CD4-positive, alpha-beta T cell treated with Interleukin-6 at 100 ng/mL for 8 hours (primary cell): ENCODE measurements around the gene UBE2M.

Experiments
- DNase-seq: peaks from one replicate; pipeline ENCODE4 v3.0.0-alpha.2; 2020; ENCODE audit warnings: mixed read lengths, low spot score

Gene UBE2M

DNA sequence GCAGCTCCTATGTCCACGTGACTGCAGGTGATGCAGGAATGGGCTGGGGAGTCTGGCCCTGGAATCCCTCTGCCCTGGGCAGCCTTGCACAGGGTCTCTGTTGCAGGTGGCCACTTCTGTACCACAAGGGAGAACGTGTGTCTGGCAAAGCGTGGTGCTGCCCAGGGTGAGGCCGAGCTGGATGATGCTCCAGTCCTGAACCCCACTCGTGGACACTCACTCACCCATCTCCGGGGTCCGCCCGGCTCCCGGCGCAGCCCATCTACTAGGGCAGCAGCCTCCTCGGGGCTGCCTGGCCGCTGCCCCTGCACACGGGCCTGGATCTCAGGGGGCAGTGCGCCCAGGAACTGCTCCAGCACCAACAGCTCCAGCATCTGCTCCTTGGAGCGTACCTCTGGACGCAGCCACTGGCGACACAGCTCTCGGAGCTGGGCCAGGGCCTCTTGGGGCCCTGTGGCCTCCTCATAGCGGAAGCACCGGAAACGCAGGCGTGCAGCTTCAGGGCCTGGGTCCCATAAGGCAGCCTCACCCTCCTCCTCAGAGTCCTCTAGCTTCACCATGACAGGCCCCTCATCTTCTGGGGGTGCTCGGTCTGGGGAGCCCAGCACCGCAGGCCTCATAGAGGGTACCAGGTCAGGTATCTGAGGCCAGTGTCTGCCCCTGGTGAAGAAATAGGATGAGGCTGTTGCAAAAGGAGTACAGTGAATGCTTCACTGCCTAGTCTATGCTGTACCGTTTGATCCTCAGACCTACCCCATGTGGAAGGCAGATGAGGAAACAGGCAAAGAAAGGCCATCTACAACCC, 12.6 kb upstream of the UBE2M start:
- DNase-seq = no peak

DNA sequence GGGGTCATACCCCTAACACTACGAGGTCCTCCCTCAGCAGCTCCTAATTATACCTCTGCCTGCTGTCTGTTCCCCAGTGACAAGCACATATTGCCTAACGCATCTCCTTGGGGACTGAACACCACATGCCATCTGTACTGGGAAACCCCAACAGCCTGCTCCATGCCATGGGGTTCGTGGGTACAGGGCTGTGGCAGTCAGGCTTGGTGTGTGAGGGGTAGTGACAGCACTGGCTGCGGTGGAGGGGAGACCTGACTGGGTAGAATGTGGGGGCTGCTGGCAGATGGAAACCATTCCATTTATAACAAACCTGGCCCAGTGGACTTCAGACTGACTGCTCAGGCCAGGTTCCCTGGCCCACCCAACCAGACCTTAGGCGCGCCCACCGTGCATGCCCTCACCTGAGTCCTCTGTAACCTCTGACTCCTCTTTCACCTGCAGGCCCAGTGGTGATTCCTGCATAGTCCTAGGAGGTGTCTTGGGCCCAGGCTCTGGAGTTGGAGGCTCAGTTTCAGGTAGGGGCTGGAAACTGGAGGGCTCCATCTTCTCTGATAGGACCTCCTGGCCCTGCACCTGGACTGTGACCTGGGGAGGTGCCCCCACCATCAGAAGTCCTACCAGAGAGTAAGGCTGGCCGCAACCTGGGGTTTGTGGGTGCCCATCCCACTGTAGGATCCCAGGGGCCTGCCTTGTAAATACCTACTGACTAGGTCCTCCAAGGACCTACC, 11.7 kb upstream of the UBE2M start:
- DNase-seq = no peak

DNA sequence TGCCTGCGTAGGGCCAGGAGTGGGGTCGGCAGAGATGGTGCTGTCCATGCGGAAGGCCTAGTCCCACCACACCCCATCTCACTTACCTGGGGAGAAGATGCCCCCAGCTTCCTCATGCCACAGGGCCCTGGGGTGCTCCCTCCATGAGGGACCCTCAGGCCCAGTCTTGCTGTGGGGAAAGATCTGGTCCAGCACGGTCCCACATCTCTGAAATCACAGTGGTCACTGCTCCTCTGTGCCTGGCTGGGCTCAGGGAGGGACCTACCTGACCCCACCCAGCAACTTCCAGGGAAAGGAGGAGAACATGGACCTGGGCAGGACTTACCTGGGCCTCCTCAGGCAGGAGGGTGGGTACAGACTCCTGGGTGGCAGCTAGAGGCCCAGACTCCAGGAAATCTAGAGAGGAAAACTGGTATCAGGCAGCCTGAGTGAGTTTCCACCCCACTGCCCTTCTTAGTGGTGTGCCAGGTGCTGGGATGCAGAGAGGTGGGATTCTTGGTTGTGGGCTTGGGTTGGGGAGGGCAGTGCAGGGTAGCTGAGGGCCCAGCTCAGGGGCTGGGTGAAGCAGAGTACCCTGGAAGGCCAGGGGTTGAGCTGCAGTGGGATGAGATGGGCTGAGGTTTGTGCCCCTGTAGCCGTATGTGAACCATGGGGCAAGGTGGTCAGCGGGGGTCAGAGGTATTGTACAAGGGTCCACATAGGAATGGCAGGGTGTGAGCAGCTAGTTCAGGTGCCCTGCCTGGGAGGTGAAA, 11.0 kb upstream of the UBE2M start:
- DNase-seq = no peak

DNA sequence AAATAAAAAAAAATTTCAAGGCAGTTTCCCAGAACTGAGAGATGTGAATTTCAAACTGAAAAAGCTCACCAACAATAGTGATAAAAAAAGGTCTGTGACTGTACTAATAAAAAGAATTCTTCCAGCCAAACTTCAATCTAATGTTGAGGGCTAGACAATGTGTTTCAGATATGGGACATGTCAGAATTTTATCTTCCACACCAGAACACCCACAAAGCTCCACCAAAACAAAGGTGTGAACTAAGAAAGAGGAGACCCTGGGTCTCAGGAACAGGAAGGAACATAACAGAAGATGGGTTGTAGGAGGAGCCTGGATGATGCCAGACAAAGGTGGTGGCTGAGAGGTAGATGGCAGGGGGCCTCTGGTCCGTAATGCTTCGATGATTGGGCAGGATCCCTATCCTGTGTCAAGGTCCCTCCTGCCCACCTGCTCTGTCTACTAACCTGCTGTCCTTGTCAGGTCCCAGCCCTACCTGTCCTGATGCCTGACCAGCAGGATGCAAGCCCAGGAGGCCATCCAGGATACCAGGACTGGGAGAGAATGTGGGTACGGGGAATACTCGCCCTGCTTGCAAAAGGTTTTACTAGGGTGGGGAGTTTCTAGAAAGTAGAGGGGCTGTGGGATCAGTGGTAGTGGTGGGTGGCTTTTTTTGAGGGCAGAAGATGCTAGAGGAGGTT, 10.2 kb upstream of the UBE2M start:
- DNase-seq = no peak

DNA sequence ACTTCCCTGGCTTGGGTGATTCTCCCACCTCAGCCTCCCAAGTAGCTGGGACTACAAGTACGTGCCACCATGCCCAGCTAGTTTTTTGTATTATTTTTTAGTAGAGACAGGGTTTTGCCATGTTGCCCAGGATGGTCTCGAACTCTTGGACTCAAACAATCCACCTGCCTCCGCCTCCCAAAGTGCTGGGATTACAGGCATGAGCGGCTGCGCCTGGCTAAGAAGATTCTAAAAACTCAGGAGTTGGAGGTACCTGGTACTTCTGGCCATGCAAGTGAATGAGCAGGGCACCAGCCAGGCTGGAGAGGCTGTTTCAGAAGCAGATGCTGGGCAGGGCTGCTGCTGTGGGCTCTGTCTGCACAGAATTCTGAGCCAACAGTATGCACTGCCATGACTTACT, 8.6 kb upstream of the UBE2M start:
- DNase-seq = no peak

DNA sequence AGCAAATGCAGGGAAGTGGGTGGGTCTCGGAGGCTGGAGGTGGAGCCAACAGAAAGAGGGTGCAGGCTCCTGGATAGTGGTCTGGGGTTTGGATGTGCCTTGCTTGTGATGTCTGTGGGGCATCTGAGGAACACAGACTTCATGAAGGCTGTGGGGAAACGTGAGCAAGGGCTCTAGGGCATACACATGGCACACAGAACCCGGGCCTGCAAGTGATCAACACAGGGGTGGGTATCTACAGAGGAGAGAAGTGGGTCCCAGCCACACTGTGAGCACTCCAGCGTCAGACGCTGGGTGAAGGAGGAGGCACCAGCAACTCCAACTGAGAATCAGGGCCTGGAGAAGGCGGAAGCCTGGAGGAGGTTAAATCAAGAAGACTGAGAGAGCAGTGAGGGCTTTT, 5.4 kb upstream of the UBE2M start:
- no peak for DNase-seq

DNA sequence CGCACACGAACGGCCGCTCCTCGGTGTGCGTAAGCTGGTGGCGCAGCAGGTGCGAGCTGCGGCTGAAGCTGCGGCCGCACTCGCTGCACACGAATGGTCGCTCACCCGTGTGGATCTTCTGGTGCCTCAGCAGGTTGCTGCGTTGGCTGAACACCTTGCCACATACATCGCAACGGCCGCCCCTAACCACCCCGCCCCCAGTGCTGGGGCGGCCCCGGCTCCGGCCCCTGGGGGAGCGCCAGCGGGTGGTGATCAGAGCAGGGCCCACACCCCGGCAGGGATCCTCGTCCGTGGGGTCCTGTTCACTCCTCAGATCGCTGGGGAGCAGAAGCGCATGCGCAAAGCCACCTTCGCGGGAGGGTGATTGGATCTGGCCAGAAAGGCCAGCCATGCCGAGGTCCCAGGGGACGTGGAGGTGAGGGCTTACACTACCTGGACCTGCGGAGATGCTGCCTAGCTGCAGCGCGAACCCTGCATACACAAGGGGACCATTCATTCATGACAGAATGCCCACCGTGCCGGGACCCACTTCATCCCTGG, 4.7 kb upstream of the UBE2M start:
- DNase-seq = peak; percentile 31

DNA sequence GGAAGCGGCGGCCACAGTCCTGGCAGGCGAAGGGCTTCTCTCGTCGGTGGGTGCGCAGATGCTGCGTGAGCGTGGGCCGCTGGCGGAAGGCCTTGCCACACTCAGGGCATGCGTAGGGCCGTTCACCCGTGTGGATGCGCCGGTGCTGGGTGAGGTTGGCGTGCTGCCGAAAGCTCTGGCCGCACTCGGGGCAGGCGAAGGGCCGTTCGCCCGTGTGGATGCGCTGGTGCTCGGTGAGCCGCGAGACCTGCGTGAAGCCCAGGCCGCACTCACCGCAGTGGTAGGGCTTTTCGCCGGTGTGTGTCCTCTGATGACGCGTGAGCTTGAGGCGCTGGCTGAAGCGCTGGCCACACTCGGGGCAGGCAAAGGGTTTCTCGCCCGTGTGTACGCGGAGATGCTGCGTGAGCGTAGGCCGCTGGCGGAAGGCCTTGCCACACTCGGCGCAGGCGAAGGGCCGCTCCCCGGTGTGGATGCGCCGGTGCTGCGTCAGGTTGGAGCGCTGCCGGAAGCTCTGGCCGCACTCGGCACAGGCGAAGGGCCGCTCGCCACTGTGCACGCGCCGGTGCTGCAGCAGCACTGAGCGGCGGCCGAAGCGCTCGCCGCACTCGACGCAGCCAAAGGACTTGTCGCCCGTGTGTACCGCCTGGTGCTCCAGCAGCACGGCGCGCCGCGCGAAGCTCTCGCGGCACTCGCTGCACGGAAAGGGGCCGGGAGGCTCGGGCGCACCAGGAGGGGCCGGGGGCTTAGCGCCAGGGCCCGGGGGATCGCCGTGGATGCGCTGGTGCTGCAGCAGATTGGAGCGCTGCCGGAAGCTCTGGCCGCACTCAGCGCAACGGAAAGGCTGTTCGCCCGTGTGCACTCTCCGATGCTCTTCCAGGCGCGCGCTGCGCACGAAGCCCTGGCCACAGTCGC, 4.0 kb upstream of the UBE2M start:
- peak; percentile 30 for DNase-seq

DNA sequence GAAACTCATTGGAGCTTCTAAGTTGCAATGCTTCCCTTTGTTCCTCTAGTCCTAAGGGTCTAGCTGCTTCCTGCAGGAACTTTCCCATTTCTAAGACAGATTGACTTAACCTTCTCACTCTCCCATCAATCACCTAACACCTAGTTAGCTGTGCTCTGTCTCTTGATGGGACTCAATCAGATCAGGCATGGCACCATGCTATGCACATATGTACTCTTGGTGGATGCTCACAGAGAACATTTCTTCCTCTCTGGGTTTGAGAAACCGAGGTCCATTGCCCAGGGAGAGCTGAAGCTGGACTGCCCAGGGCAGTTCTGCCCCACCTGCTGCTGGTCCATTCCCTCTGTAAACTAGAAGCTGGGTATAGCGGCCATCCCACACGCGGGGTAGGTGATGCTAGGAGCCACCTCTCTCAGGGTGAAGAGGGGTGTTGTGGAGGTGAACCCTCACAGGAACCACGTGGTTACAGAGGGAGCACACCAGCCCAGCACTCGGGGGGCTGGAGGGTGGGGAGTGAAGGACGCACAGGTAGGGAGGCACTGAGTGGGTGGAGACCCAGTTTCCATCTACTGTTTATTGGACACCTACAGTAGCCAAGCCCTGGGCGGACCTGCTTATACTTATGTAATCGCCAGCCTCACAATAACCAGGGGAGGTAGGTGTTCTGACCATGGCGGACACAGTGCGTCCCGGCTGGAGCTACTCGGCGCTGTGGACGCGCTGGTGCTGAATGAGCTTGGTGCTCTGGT, 3.1 kb upstream of the UBE2M start:
- DNase-seq = no peak

DNA sequence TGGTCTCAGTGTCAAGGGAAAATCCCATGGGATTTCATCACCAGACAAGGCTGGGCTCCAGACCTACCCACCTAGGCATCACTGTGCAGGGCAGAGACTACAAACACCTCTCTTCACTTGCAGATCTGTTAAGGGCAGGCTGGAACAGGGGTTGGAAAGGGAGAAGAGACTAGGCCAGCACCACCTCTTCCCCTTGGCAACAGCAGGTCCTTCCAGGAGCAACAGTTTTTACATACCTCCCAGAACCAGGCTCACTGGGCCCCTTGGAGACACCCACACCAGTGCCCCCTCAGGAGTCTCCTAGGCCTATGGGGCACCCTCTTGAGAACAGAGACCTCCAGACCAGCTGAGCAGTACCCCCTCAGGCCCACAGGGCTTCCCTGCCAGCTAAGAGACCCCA, 2.5 kb upstream of the UBE2M start:
- DNase-seq = no peak

DNA sequence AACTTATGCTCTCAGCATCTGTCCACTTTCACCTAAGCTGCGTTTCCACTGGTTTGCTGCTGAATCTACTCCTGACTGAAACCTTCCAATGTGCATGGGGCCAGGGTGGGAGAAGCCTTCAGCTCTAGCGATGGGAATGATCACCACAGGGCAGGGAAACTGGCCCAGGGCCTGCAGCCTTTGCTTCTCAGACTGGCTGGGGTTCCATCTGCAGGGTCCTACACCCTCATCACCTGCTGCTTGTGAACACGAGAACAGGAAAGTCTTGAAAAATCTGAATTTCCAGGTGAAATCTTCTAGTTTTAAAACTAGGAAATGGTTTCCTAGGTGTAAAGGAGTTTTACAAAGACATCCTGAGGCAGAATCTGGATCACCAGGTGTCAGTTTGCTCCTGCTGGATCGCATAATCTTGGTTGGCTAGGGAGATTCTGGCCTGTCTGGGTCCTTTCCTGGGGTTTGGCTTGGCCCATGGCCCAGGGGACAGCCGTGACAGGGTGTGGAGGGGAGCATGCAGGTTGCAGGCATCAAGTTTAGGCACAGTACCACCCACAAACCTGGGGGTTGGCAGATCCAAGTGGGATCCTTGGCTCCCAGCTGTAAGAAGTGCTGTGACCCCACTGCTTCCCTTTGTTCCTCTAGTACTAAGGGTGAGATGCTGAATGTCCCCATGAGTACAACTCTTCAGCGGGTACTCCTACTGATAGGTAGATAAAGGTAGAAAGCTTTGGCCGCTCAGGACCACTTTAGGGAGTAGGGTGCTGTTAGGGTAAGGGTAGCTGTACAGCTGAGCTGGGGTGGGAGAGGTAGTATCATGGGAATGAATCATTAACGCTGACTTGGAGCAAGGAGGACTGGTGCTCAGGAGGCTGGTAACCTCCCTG, 1.8 kb upstream of the UBE2M start:
- no peak for DNase-seq

DNA sequence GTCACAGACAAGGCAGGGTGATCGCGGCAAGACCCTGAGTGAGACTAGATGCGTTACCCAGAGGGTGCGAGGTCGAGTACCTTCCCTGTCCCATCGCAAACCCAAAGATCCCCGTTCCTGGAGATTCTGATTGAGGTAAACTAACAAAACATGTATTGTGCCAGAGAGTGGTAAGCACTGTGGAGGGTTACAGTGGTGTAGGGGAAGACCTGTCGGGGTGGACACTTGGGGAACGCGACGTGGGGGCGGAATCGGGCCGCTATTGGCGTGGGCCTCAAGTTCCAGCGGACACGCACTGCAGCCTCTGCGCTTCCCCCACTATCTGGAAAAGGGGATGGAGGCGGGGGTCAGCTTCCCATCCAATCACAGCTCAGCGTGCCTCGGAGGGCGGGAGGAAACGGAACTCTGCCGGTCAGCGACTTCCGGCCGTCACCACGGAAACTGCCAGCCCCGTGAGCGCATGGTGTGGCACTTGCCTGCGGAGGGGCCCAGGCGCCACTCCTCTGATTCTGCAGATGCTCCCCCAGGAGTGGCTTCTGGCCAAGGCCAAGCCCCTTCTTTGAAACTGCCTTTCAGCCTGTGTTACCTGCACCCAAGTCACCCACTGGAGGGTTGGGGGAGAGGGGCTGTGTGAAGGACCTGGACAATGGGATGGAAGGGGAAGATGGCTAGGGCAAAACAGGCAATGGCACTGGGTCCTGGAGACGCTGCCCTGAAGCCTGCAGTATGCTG, 1.0 kb upstream of the UBE2M start:
- peak; percentile 48 for DNase-seq

DNA sequence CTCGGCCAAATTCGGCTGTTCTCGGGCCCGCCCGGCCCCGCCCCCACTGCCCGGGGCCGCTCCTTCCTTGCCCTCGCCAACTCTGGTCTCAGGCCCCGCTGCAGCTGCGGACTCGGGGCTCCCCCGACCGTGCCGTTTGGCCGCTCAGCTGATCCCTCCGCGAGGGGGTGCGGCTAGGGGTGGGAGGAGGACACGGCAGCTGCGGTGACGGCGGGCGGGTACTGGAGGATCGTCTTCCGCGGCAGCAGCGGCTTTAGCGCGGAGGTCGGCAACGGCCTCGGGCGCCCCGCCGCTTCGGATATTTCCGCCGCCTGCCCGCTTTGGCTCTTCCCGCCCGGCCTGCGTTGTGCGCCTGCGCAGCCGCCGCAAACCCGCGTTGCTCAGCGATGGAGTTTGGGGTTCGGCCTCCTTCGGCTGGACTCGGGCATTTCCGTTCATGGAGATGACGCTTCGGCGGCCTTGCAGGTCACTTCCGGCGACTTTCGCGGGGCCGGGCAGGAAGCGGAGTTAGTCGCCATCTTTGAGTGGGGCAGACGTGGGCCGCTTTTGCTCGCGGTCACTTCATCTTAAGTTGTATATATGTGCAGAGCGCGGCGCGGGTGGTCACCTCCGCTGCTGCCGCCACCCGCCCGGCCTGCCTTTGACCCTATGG, 338 bp upstream of the UBE2M start:
- peak; percentile 100 for DNase-seq

DNA sequence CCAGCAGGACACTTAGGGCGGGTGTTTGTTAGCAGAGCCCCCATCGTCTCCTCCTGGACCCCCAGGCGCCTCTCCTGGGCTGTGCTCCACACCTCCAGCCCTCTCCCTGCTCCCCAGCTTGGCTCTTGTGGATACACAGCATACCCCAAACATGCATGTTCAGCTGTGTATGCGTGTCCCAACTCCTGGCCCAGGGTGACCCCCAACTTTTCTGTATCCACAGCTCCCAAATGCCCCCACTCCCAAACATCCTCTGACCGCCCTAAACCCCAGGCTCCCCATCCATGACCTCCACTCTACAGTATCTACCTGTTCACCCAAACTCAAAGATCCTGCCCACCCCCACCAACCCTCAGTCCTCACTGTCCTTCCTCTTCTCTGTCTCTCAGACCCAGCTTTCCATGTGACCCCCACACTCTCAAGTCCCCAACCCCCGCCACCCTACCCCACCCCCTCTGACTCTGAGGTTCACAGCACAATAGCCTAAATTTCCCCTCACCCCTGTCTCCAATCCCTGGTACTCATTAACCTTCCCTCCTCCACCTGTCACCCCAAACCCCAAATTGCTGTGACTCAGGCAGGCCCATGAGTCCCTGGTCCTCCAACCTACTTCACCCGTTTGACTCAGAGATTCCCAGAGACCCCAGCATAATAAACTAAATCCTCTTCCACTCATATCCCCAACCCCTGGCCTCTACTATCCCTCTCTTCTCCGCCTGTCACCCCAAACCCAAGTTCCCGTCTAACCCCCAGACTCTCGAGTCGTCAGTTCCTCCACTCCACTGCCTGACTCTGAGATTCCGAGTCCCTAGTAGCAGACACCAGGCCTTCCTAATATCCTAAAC, 968 bp downstream of the UBE2M start:
- DNase-seq = no peak

DNA sequence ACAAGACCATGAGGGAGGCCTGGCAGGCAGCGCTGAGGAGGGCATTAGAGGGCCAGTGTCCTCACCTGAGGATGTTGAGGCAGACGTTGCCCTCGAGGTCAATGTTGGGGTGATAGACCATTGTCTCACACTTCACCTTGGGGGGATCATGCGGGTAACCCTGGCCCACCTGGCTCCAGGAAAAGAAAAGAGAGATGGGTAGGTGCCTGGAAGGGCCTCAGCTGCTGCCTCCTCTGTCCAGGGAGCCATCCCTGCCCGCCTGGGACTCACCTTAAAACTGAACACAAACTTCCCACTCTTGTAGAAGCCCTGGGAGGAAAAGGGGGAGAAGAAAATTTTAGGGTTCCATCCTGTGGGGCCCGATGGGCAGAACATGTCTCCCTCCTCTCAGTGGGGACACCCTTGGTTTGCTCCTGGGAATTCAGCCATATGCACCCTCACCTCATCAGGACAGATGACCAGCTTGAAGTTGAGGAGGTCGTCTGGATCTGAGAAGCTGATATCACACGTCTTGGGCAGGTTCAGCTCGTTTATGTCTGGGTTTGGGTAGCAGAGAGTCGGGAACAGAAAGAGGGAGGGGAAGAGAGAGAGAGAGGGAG, 1.7 kb downstream of the UBE2M start:
- no peak for DNase-seq

DNA sequence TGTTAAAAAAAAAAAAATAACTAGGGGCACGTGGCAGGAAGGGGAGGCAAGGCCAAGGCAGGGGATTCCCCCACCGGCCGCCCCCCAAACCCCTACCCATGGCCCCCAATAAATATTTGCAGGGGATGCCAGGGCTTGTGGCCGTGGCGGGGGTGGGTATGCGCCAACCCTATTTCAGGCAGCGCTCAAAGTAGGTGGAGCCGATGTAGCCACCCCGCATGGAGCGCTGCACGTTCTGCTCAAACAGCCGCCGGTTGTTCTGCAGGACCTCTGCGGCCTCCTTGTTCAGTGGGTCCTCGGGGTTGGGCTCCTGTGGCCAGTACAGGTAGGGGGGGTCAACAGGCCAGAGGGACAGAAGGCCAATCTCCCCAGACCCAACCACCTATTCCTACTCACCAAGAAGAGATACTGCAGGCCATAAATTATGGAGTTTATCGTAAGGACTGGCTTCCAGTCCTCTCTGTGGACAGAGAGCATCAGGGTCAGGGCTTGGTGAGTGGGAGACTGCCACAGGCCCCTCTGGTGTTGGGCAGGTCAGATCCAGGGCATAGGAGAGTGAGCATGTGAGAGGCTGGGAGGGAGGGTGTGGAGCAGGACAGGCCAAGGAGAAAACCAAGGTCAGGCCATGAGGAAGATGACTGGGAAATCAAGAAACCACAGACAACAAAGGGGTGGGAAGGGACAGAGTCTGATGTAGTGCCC, 2.3 kb downstream of the UBE2M start:
- DNase-seq = no peak
